Kidney epithelial cell (primary cell): ENCODE data around the gene PPP1R1C. TPM values are rescaled to one million over a fixed set of nuclear protein-coding genes. Genes with fewer than 3 reads are reported as not detected.

ENCODE experiments used
- DNase-seq: peaks from one replicate; pipeline ENCODE4 v3.0.0-alpha.2; 2010; ENCODE audit warnings: low read depth
- H3K27me3 ChIP-seq: 2 replicates; pipeline ENCODE4 v1.6.0; 2011; ENCODE audit warnings: low read length; ENCODE audit not compliant: control insufficient read depth, insufficient read depth
- H3K36me3 ChIP-seq: 2 replicates; pipeline ENCODE4 v1.5.1; 2011; ENCODE audit warnings: low read length; ENCODE audit not compliant: control insufficient read depth, insufficient read depth
- H3K4me3 ChIP-seq: 2 replicates; pipeline ENCODE4 v1.5.1; 2011; ENCODE audit warnings: low read depth, mild to moderate bottlenecking, control low read depth, low read length
- total RNA-seq: library from RNA; depleted of rRNA; stranded (reverse); fragments of >200 nt; gene quantifications from 2 replicates; pipeline ENCODE4 v1.2.3, GENCODE V29; 2015
- TF ChIP-seq, protein P1 (sequence below): IDR thresholded peaks from 2 replicates; pipeline ENCODE4 v1.5.1; 2011; ENCODE audit warnings: mild to moderate bottlenecking, moderate library complexity, low read length, control low read depth, inconsistent platforms; ENCODE audit not compliant: insufficient read depth, poor library complexity, severe bottlenecking

PPP1R1C gene
- total RNA-seq, 1 donor from 2014 or later: 2.1 TPM

GRCh38 chr2:182043861-182044260, 58.2 kb downstream of the PPP1R1C start:
- TF ChIP-seq, protein P1, sequence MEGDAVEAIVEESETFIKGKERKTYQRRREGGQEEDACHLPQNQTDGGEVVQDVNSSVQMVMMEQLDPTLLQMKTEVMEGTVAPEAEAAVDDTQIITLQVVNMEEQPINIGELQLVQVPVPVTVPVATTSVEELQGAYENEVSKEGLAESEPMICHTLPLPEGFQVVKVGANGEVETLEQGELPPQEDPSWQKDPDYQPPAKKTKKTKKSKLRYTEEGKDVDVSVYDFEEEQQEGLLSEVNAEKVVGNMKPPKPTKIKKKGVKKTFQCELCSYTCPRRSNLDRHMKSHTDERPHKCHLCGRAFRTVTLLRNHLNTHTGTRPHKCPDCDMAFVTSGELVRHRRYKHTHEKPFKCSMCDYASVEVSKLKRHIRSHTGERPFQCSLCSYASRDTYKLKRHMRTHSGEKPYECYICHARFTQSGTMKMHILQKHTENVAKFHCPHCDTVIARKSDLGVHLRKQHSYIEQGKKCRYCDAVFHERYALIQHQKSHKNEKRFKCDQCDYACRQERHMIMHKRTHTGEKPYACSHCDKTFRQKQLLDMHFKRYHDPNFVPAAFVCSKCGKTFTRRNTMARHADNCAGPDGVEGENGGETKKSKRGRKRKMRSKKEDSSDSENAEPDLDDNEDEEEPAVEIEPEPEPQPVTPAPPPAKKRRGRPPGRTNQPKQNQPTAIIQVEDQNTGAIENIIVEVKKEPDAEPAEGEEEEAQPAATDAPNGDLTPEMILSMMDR: no peak
- H3K36me3 ChIP-seq: no peaks in the 10 kb centered on the region

GRCh38 chr2:182047544-182047943, 61.9 kb downstream of the PPP1R1C start:
- no peaks in the 10 kb centered on the region for H3K36me3 ChIP-seq
- TF ChIP-seq, protein P1: no peak
- no peak overlapping the region for H3K4me3 ChIP-seq
- no peaks in the 10 kb centered on the region for H3K27me3 ChIP-seq
- no peak for DNase-seq

More at GRCh38 chr2:182043861-182044260, 58.2 kb downstream of the PPP1R1C start:
- no peak for DNase-seq
- no peaks in the 10 kb centered on the region for H3K27me3 ChIP-seq
- H3K4me3 ChIP-seq: no peak overlapping the region

DNA sequence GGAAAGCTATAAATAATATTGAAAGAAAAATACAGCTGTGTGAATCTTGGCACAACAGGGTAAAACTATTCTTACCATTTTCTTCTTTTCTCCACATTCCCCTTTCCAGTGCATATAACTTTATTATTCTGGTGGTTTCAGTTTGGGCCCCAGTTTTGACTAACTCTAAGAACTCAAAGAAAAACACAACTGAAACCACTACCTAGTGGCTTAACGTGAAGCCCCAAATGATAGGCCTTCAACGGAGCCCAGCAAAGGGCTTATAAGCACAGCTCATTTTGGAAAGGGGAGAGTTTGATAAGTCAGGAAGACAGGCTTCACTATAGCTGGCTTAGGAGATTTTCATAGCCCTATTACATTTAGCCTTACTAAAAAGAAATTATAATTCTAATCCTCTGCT, 62.4 kb downstream of the PPP1R1C start:
- no peak for DNase-seq
- no peak overlapping the region for H3K4me3 ChIP-seq
- no peaks in the 10 kb centered on the region for H3K36me3 ChIP-seq
- no peaks in the 10 kb centered on the region for H3K27me3 ChIP-seq
- TF ChIP-seq, protein P1: no peak

GRCh38 chr2:182048621-182049020, 63.0 kb downstream of the PPP1R1C start:
- TF ChIP-seq, protein P1: no peak

GRCh38 chr2:182049372-182050148, 63.9 kb downstream of the PPP1R1C start:
- Histone ChIP-seq H3K36me3 (no peaks in the 10 kb centered on the region), H3K27me3 (no peaks in the 10 kb centered on the region), H3K4me3 (no peak overlapping the region)
- no peak for DNase-seq
- TF ChIP-seq, protein P1: no peak

More at GRCh38 chr2:182048621-182049020, 63.0 kb downstream of the PPP1R1C start:
- DNase-seq: no peak
- Histone ChIP-seq H3K27me3 (no peaks in the 10 kb centered on the region), H3K36me3 (no peaks in the 10 kb centered on the region), H3K4me3 (no peak overlapping the region)
